GM23248 (cell line): ENCODE data around the gene SRPK3. TPM values are rescaled to one million over a fixed set of nuclear protein-coding genes. Genes with fewer than 3 reads are reported as not detected.

Source experiments
- DNase-seq: peaks from one replicate; pipeline ENCODE4 v3.0.0-alpha.2; 2015
- H2AFZ ChIP-seq: fragments of 200-600 bp; sonication (generic); 2 replicates; pipeline ENCODE4 v1.6.1; 2016; ENCODE audit warnings: antibody characterized with exemption
- H3F3A ChIP-seq: fragments of 200-600 bp; sonication (generic); 2 replicates; pipeline ENCODE4 v1.6.1; 2016; ENCODE audit warnings: mild to moderate bottlenecking, antibody characterized with exemption, mixed run types; ENCODE audit not compliant: insufficient read depth
- H3K27ac ChIP-seq: fragments of 200-600 bp; sonication (generic); 2 replicates; pipeline ENCODE4 v1.5.1; 2016; ENCODE audit warnings: mild to moderate bottlenecking
- H3K27me3 ChIP-seq: fragments of 200-600 bp; sonication (generic); replicated peaks from 2 replicates; pipeline ENCODE4 v1.6.1; 2016; ENCODE audit warnings: mild to moderate bottlenecking; ENCODE audit not compliant: insufficient read depth
- H3K36me3 ChIP-seq: fragments of 200-600 bp; sonication (generic); 2 replicates; pipeline ENCODE4 v1.6.1; 2016; ENCODE audit warnings: low read depth, mild to moderate bottlenecking
- H3K4me1 ChIP-seq: fragments of 200-600 bp; sonication (generic); 2 replicates; pipeline ENCODE4 v1.6.1; 2016; ENCODE audit warnings: mild to moderate bottlenecking; ENCODE audit not compliant: insufficient read depth
- H3K4me2 ChIP-seq: fragments of 200-600 bp; sonication (generic); one replicate; pipeline ENCODE4 v1.6.1; 2016; ENCODE audit warnings: mild to moderate bottlenecking; ENCODE audit not compliant: unreplicated experiment
- H3K4me3 ChIP-seq: fragments of 200-600 bp; sonication (generic); 2 replicates; pipeline ENCODE4 v1.5.1; 2016; ENCODE audit warnings: mild to moderate bottlenecking
- H3K79me2 ChIP-seq: fragments of 200-600 bp; sonication (generic); 2 replicates; pipeline ENCODE4 v1.6.1; 2016; ENCODE audit warnings: mild to moderate bottlenecking; ENCODE audit not compliant: insufficient read depth
- H3K9ac ChIP-seq: fragments of 200-600 bp; sonication (generic); 2 replicates; pipeline ENCODE4 v1.6.1; 2016; ENCODE audit warnings: mild to moderate bottlenecking
- H3K9me2 ChIP-seq: fragments of 200-600 bp; sonication (generic); 2 replicates; pipeline ENCODE4 v1.6.1; 2016; ENCODE audit warnings: mixed run types, mild to moderate bottlenecking, moderate library complexity; ENCODE audit not compliant: insufficient read depth
- H3K9me3 ChIP-seq: fragments of 200-600 bp; sonication (generic); one replicate; pipeline ENCODE4 v1.6.1; 2017; ENCODE audit warnings: low read depth
- H4K20me1 ChIP-seq: fragments of 200-600 bp; sonication (generic); 2 replicates; pipeline ENCODE4 v1.6.0; 2016; ENCODE audit not compliant: insufficient read depth
- EZH2 ChIP-seq: fragments of 200-600 bp; sonication (generic); IDR thresholded peaks from 2 replicates; pipeline ENCODE4 v1.6.1; 2018; ENCODE audit warnings: antibody characterized with exemption, mild to moderate bottlenecking; ENCODE audit not compliant: insufficient read depth, poor library complexity, severe bottlenecking
- EZH2phosphoT487 ChIP-seq: fragments of 200-600 bp; sonication (generic); IDR thresholded peaks from 2 replicates; pipeline ENCODE4 v1.6.1; 2018; ENCODE audit warnings: antibody characterized with exemption, moderate library complexity, mild to moderate bottlenecking, low read depth; ENCODE audit not compliant: insufficient read depth
- WGBS, 2 experiments: methylation state at CpG; one replicate each; pipeline ENCODE4 v1.1.6; 2015 to 2017; ENCODE audit warnings: low lambda C conversion rate in 2 of 2, low coverage in 1 of 2; ENCODE audit errors: missing lambda C conversion rate in 2 of 2; 5-methylcytosine and 5-hydroxymethylcytosine counted together
- in situ Hi-C: fragments of 300-500 bp; cut with MboI; formaldehyde crosslinking; loops from 2 replicates; pipeline ENCODE4 v1.15.0; 2020
- polyA plus RNA-seq: library from polyadenylated mRNA; unstranded; fragments of >200 nt; fragmentation: Nextera tagmentation; extraction: Ambion mirVana; gene quantifications from 2 replicates; pipeline ENCODE4 v1.2.1, GENCODE V29; 2016
- total RNA-seq: library from RNA; depleted of rRNA; stranded (reverse); fragments of >200 nt; shearing (Covaris generic); gene quantifications from 2 replicates; pipeline ENCODE4 v1.2.3, GENCODE V29; 2014

The SRPK3 gene
- total and polyA plus RNA-seq, 2 experiments from 2014 or later = 0.53 to 0.86 TPM

DNA sequence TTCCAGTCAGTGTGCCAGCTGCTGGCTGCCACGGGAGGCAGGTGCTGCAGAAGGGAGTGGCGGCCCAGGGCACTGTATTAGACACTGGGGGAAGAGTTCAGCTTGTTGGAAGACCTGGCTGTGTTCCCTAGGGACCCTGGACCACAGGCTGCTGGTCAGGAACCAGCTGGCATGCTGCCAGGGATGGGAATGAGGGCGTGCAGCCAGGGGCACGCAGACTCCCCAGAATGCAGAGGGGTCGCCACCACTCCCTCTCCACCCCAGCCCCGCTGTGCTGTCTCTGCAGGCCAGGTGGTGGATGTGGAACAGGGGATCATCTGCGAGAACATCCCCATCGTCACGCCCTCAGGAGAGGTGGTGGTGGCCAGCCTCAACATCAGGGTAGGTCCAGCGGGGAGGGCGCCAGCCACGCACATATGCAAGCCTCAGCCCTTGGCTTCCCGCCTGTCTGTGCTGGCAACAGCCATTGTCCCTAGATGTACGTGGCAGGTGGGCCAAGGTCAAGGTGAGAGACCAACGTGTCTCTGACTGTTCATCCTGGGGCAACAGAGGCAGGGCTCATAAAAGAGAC is 43.9 kb upstream of the SRPK3 start:
- Histone ChIP-seq H3K4me2 (no peak overlapping the region), H3K9me3 (no peaks in the 10 kb centered on the region), H3K27ac (no peak overlapping the region), H3K79me2 (no peaks in the 10 kb centered on the region), H2AFZ (no peak overlapping the region), H3K36me3 (no peaks in the 10 kb centered on the region), H3K4me1 (no peaks in the 10 kb centered on the region), H3K9me2 (no peaks in the 10 kb centered on the region), H3K9ac (no peak overlapping the region), H3K4me3 (no peak overlapping the region), H3F3A (no peaks in the 10 kb centered on the region), H4K20me1 (no peaks in the 10 kb centered on the region), H3K27me3 (no peaks in the 10 kb centered on the region)
- in situ Hi-C loops = no loop called here
- 90 to 94% methylated on average over 10 to 12 of the region's 15 CpGs for WGBS, 2 experiments
- DNase-seq = no peak
- no peak for TF ChIP-seq EZH2

DNA sequence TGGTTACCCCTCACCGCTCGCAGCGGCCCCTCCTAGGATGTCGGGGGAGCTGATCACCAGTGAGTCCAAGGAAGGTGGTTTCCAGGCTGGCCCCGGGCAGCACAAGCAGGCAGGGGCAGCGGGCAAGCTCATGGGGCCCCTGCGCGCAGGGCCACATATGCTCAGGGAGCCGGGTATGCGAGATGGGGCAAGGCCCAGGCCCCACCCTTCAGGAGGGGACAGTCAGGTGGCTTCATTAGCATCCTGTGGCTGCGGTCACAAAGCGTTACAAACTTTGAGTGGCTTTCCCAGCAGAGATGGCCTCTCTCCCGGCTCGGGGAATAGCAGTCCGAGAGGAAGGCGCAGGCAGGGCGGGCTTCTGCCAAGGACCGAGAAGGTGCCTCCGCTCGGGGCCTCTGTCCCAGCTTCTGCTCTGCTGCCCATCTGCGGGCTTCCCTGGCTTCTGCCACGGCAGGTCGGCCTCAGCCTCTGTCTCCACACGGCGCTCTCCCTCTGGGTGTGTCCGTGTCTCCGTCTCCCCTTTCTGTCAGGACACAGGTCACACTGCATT is 42.7 kb upstream of the SRPK3 start:
- H3K27me3 ChIP-seq = no peaks in the 10 kb centered on the region
- no peaks in the 10 kb centered on the region for H4K20me1 ChIP-seq
- no peak overlapping the region for H3K27ac ChIP-seq
- H3K4me1 ChIP-seq = no peaks in the 10 kb centered on the region
- no peaks in the 10 kb centered on the region for H3K36me3 ChIP-seq
- no peaks in the 10 kb centered on the region for H3K9me2 ChIP-seq
- H3K4me3 ChIP-seq = no peak overlapping the region
- H3K4me2 ChIP-seq = no peak overlapping the region
- no peak overlapping the region for H2AFZ ChIP-seq
- H3K79me2 ChIP-seq = no peaks in the 10 kb centered on the region
- in situ Hi-C loops = no loop called here
- no peak for DNase-seq
- no peaks in the 10 kb centered on the region for H3K9me3 ChIP-seq
- 94 to 100% methylated on average over 2 to 21 of the region's 27 CpGs for WGBS, 2 experiments
- no peaks in the 10 kb centered on the region for H3F3A ChIP-seq
- no peak overlapping the region for H3K9ac ChIP-seq
- TF ChIP-seq EZH2phosphoT487 (no peak), EZH2 (no peak)

DNA sequence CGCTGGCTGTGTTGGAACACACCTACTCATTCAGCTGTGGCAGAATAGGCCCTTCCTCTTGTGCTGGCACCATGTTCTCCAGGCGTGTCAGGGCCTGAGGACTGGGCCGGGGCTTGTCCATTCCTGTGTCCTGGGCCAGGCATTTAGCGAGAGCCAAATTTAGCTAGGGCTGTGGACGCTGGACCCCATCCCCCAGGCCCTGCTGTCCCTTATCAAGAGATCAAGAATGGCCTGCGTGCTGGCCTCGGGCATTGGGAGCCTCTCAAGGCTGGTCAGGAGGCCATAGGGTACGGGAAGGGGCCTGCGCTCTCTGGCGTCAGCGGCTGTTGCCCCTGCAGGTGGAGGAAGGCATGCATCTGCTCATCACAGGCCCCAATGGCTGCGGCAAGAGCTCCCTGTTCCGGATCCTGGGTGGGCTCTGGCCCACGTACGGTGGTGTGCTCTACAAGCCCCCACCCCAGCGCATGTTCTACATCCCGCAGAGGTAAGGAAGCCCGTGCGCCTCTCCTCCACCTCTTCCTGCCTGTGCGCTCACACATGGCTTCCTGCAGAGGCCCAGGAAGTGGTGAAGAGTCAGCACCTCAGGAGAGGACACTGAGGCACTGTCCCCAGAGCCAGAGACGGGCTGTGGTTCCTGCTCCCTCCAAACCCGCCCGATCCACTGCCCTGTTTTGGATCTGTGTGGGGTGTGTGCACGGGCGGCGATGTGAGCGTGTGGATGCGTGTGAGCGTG is 40.9 kb upstream of the SRPK3 start:
- no peak overlapping the region for H3K4me2 ChIP-seq
- in situ Hi-C loops = no loop called here
- no peaks in the 10 kb centered on the region for H3K79me2 ChIP-seq
- no peak overlapping the region for H2AFZ ChIP-seq
- H3F3A ChIP-seq = no peaks in the 10 kb centered on the region
- no peaks in the 10 kb centered on the region for H3K36me3 ChIP-seq
- H3K4me1 ChIP-seq = 0 out of 2 replicates have a peak, but pooled peaks cover 3% of the 10 kb centered on the region
- DNase-seq = no peak
- no peak overlapping the region for H3K27ac ChIP-seq
- no peaks in the 10 kb centered on the region for H3K9me2 ChIP-seq
- no peaks in the 10 kb centered on the region for H3K9me3 ChIP-seq
- WGBS, 2 experiments = 91 to 92% methylated on average over 21 to 25 of the region's 29 CpGs
- H3K27me3 ChIP-seq = no peaks in the 10 kb centered on the region
- no peak overlapping the region for H3K9ac ChIP-seq
- TF ChIP-seq EZH2 (no peak), EZH2phosphoT487 (no peak)
- H3K4me3 ChIP-seq = no peak overlapping the region
- no peaks in the 10 kb centered on the region for H4K20me1 ChIP-seq

DNA sequence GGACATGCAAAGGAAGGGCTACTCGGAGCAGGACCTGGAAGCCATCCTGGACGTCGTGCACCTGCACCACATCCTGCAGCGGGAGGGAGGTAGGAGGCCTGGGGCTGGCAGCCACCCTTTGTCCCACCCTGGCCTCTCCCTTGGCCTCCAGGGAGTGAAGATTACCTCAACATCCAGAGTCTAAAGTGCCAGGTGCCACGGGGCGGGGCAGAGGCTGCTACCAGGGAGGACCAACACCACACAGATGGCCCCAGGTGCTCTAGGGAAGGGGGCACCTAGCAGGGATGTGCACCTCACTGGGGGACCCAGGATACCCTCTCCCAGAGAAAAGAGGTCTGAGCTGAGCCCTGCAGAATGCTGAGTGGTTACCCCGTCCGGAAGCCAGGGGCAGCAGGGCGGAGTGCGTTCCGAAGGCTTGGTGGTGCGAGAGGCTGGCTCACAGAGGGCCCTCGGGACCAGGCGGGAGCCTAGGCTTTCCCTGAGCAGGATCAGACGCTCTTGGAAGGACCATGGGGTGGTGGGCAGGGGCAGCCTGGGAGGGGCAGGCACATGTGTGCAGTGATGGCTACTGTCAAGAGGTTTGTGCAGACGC is 40.1 kb upstream of the SRPK3 start:
- H3F3A ChIP-seq = no peaks in the 10 kb centered on the region
- no peaks in the 10 kb centered on the region for H3K36me3 ChIP-seq
- no peak overlapping the region for H3K9ac ChIP-seq
- H3K4me1 ChIP-seq = 0 out of 2 replicates have a peak, but pooled peaks cover 3% of the 10 kb centered on the region
- H2AFZ ChIP-seq = no peak overlapping the region
- no peaks in the 10 kb centered on the region for H4K20me1 ChIP-seq
- TF ChIP-seq EZH2phosphoT487 = no peak
- TF ChIP-seq EZH2 = no peak
- H3K9me2 ChIP-seq = no peaks in the 10 kb centered on the region
- H3K27me3 ChIP-seq = no peaks in the 10 kb centered on the region
- WGBS, 2 experiments = 67 to 90% methylated on average over 6 to 11 of the region's 16 CpGs
- no peak overlapping the region for H3K4me3 ChIP-seq
- in situ Hi-C loops = no loop called here
- no peaks in the 10 kb centered on the region for H3K79me2 ChIP-seq
- no peaks in the 10 kb centered on the region for H3K9me3 ChIP-seq
- no peak overlapping the region for H3K27ac ChIP-seq
- no peak overlapping the region for H3K4me2 ChIP-seq
- DNase-seq = no peak
